ENCODE data around the gene BICD1.
"Not testable (repeated sequence)": the region's sequence is repeated elsewhere in the genome, so short reads cannot be mapped to it uniquely, and the experiment has no call there.

The BICD1 gene

DNA sequence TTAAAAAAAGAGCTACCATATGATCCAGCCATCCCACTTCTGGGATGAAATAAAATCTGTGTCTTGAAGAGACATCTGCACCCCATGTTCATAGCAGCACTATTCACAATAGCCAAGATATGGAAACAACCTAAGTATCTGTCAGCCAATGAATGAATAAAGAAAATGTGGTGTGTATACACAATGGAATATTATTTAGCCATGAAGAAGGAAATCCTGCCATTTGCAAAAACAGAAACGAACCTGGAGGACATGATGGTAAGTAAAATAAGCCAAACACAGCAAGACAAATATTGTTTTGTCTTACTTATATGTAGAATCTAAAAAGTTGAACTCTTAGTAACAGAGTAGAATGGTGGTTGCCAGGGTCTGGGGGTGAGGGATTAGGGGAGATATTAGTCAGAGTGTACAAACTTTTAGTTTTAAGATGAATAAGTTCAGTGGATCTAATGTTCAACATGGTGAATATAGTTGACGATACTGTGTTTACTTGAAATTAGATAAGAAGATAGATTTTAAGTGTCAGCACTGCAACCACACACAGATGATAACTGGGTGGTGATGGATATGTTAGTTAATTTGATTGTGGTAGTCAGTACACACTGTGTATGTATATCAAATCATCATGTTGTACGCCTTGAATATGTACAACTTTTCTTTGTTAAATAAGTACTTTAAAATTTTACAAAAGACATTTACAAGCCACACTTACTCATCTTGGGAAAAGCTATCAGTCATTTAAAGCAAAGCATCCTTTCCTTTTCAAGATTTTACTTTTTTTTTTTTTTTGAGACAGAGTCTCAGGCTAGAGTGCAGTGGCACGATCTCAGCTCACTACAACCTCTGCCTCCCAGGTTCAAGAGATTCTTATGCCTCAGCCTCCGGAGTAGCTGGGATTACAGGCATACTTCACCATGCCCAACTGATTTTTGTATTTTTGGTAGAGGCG, 89.9 kb downstream of the BICD1 start:
- DNase-seq: no peak

DNA sequence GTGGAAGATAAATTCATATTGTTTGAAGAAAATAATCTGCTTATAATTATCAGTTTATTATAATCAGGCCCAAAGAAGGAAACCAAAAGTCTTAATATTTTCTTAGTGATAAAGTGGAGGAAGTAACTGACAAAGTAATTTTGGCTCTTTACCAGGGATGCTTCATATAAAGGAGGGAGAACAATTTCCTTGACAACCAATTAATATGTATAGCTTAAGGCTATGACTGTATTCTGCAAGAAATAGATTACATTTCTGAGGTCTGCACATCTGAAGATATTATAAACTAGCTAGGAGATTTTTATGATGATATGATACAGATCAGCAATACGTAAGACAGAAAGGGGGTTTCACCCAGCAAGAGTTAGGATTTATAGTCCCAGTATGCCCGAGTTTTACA, 90.8 kb downstream of the BICD1 start:
- no peak for DNase-seq

DNA sequence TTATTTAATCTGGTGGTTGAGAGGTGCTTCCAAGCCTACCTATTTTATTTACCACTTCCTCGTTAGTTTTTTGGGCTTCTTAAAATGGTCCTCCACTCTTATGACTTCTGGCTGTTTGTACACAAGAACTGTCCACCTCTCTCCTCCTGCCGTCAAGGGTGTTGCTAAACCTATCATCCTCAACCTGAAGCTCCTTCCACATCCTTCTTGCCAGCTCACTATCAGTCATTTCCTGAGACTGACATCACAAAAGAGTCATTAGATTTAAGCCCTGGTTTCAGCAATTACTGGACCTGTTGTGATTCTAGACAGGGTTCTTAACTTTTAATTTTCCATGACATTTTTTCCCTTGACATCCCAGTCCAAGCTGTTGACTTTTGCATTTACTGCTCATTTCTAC, 91.9 kb downstream of the BICD1 start:
- no peak for DNase-seq

- DNase-seq: no peak
Measured at GRCh38 chr12:32201096-32201495, 94.4 kb downstream of the BICD1 start.

GRCh38 chr12:32201976-32202375, 95.3 kb downstream of the BICD1 start:
- no peak for DNase-seq

DNA sequence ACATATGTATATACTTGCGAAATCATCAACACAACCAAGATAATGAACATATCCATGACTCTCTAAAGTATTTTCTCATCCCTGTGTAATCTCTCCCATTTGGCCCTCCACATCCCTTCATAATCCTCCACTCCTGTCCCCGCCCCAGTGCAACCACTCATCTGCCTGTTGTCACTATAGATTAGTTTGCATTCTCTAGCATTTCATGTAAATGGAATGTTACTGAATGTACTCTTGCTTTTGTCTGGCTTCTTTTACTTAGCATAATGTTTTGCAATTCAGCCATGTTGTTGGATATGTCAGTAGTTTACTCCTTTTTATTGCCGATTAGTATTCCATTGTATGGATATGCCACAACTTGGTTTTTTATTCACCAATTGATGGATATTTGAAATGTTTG, 99.1 kb downstream of the BICD1 start:
- DNase-seq: no peak

DNA sequence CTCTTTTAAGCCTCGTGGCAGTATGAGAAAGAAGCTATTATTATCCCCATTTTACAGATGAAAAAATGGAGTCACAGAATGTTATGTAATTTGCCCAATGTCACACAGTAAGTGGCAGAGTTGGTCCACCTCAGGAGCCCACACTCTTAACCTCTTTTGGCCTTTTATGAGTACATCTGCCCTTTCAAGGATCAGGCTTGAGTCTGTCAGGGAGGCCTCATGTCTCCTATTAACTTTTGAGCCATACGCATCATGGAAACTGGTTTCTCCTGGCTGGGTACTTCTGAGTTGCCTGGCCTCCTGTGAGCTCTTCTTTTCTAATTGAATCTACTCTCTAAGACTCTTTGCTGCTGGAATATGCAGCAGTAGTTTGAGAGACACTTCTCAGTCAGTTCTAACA, 101.7 kb downstream of the BICD1 start:
- DNase-seq: no peak

- no peak for DNase-seq
Measured at GRCh38 chr12:32211066-32211899, 104.6 kb downstream of the BICD1 start.

DNA sequence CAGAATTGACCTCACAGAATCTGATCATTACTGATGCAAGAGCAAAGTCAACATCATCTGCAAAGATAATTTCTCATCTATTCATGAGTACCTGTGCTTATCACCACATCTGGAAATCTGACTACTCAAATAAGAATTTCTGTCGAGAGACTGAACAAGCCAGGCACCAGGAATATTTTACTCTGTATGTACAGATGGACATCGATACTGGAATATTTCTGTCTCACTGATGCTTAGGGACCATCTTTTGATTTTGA, 105.2 kb downstream of the BICD1 start:
- DNase-seq: no peak

- no peak for DNase-seq
Measured at GRCh38 chr12:32214723-32215122, 108.1 kb downstream of the BICD1 start.

GRCh38 chr12:32217354-32218310, 111.0 kb downstream of the BICD1 start:
- no peak for DNase-seq

GRCh38 chr12:32223941-32224340, 117.3 kb downstream of the BICD1 start:
- DNase-seq: no peak

- DNase-seq: no peak
Measured at GRCh38 chr12:32226768-32227167, 120.1 kb downstream of the BICD1 start.

GRCh38 chr12:32229971-32230612, 123.4 kb downstream of the BICD1 start:
- DNase-seq: no peak

- no peak for DNase-seq
Measured at GRCh38 chr12:32230613-32230993, 124.0 kb downstream of the BICD1 start.

DNA sequence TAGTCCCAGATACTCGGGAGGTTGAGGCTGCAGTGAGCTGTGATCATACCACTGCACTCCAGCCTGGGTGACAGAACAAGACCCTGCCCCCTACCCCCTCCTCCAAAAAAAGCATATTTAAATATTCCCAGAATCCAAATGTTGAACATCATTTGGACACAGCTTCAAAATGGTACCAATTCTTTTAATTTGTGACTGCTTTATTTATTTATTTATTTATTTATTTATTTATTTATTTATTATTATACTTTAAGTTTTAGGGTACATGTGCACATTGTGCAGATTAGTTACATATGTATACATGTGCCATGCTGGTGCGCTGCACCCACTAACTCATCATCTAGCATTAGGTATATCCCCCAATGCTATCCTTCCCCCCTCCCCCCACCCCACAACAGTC, 124.7 kb downstream of the BICD1 start:
- not testable (repeated sequence) for DNase-seq

DNA sequence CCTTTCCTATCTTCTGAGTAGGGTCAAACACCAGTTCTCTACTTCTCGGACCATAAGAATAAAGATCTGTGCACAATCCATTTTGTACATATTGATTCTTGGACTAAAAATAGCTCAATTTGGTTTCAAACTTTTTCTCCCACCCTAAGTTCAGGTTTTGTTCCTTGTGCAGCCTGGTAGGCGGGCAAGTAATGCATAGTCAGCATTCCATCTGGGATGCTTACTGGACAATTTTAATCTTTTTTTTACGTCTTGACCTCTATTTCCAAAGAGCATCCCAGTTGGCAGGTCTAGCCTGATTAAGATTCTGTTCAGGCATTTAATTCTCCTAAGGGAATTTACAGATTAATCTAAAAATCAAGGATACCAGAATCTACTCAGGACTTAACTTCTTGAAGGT, 126.9 kb downstream of the BICD1 start:
- DNase-seq: no peak

DNA sequence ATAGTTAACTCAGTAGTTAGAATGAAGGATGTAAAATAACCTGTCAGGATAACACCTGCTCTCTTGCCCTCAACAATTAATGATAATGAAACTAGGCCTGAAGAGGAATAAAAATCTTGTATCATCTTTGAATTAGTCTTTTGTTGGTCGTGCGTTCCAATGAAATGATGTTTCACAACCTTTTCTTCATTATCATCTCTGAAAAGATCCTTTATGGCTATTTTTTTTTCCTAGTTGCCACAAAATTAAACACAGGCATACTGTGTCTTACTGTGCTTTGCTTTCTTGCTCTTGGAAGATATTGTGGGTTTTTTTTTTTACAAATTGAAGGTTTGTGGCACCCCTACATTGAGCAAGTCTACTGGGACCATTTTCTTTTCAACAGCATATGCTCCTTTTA, 128.6 kb downstream of the BICD1 start:
- DNase-seq: no peak

DNA sequence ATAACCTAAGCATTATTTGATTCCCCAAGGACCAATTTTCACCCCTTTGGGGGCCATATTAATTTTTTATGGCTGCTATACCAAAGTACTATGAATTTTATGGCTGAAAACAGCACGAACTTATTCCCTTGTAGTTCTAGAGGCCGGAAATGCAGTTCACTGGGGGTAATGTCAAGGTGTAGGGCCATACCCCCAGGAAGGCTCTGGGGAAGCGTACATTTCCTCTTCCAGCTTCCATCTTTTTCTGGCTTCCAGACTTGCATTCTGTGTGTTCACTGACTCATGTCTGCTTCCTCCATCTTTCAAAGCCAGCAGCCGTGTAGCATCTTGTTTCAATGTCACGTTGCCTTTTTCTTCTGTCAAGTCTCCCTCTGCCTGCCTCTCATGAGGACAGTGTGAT, 133.5 kb downstream of the BICD1 start:
- no peak for DNase-seq

DNA sequence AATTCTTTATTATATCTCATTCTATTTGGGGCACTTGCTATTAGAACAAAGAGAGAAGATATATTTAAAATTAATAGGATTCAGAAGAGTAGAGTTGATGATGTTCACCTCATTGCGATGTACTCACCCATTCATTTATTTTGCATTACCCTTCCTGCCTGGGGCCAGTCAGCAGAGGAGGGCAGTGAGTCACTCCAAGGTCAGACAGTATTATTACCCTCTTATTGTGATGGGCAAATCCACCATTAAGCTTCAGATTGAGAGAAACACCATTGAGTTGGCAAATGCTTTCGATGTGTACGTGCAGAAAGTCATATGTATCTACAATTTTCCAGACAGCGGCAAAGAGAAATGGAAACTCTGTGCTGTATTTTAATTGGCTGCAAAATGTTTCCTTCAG, 134.2 kb downstream of the BICD1 start:
- no peak for DNase-seq

- no peak for DNase-seq
Measured at GRCh38 chr12:32242641-32243040, 136.0 kb downstream of the BICD1 start.

- DNase-seq: no peak
Measured at GRCh38 chr12:32248441-32249140, 141.9 kb downstream of the BICD1 start.

All from activated gamma-delta T cell (primary cell).